NOMO-1 treated with dmso at 0.1 percent for 144 hours (cell line): ENCODE data around the gene FBXL14.
"Not testable (repeated sequence)": the region's sequence is repeated elsewhere in the genome, so short reads cannot be mapped to it uniquely, and the experiment has no call there.

Experiments used
- DNase-seq: peaks from one replicate; lab custom pipeline; 2025; ENCODE audit not compliant: unreplicated experiment; lab: John Stamatoyannopoulos, UW

FBXL14 gene

DNA sequence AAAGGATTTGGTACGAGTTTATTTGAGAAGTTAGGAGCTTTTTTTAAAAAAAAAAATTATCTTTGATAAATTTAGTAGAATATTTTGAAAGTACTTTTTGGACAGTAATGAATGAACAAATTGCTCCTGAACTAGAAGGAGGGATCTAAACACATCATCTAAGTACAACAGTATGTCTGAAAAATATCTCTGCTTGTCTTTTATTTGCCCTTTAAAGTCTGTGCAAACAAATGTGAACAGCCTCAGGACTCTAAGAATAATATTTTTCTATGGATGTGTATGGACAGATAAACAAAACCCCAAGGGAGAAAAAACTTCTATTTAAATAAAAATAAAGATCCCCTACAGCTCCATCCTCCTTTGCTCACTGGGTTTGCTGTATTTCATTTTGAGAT, 19.5 kb downstream of the FBXL14 start:
- no peak for DNase-seq

DNA sequence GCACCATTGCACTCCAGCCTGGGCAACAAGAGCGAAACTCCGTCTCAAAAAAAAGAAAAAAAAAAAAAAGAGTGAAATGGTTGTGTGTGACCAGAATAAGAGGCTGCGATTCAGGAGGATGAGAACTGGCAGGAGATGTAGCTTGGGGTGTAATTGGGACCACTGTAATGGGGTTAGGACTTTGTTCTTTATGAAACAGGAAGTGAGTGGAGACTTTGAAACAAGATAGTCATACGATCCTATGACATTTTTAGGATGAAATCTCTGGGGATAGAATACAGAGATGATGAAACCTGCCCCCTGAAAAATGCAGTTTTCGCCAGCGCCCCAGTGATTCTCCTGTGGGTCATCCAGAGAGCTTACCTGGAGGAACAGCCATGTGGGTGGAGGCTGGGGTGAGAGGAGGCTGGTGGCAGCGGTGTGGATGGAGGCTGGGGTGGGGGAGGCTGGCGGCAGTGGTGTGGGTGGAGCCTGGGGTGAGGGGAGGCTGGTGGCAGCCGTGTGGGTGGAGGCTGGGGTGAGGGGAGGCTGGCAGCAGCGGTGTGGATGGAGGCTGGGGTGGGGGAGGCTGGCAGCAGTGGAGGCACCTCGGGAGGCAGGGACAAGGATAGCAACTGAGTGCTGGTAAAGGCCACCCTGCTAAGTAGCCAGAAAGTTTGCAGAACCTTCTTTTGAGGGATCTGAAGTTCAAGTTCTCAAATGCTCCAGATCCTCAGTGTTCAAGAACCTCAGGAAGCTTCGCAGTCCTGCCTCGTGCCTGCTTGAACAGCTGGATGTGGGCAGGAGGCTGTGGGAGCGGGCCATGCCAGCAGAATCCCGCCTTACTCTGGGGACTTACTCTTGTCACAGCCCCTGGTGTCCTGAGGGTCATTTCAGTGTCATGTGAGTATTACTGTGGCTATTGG, 20.2 kb downstream of the FBXL14 start:
- no peak for DNase-seq

DNA sequence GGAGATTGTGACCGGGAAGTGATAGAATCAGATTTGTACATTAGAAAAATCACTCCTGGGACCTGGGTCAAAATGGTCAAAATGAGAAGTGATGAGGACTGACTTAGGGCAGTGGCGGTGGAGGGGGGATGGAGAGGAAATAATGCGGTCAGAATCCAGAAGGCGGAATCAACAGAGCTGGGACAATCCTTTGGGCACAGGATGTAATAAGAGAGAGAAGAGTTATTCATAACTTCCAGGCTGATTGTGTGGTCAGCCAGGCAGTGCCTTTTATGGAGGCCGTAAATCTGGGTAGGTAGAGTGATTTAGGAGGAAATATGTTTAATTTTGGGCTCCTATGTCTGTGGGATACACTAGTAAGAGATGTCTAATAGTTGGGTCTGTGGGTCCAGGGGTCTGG, 21.6 kb downstream of the FBXL14 start:
- DNase-seq = no peak

DNA sequence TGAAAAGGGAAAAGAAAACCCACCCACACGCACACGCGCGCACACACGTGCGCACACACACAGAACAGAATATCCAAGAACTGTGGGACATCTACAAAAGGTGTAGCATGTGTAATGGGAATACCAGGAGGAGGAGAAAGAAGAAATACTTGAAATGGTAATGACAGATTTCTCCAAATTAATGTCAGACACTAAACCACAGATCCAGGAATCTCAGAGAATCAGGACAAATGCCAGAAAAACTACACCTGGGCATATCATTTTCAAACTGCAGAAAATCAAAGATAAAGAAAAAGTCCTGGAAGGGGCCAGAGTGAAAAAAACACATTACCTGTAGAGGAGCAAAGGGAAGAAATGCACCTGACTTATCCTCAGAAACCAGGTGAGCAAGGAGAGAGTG, 26.5 kb downstream of the FBXL14 start:
- no peak for DNase-seq

DNA sequence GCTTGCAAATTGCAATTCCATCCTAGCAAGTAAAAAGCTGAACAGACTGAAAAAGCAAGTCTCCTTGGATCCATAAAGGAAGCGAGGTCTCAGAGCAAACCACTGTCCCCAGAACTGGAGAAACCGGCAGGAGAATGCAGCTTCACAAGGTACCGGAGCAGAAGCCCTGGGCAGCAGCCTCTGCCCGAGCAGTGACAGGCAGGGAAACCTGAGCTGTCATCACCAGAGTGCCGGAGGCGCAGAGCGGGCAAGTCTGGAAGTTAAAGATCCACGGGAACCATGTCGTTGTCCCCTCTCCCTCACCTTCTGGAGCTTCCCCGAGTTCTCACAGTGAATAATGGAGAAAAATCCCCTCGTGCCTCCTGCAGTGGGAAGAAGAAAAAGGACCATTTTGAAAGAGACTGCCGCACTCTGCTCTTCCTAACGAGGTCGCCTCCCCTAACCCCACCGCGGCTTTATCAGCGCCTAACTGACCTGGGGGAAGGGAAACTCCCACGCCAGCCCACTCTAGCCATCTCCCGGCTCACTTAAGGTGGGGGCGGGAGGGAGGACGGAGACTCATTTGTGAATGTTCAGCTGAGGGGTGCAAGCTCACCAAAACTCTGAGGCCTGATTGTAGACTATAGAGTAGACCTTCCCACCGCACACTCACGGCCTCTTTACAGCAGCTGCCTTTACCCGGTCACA, 27.8 kb downstream of the FBXL14 start:
- DNase-seq = no peak

DNA sequence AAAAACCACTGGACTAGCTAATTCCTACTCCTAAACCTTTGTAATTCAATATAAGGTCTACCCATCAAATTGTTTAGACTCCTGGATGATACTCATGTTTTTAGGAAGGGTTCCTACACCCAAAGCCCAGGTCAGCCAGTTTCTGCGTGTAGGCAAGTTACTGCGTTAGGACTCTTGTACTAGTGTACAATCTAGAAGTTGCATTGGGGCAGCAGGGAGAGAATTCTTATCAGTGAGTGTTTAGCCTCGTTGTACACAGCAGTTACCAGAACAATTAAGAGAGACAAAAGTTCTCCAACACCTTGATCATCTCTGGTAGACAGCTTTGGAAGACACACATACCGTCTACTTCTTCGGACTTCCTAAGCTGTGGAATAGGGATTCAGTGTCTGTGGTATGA, 29.2 kb downstream of the FBXL14 start:
- DNase-seq = no peak

DNA sequence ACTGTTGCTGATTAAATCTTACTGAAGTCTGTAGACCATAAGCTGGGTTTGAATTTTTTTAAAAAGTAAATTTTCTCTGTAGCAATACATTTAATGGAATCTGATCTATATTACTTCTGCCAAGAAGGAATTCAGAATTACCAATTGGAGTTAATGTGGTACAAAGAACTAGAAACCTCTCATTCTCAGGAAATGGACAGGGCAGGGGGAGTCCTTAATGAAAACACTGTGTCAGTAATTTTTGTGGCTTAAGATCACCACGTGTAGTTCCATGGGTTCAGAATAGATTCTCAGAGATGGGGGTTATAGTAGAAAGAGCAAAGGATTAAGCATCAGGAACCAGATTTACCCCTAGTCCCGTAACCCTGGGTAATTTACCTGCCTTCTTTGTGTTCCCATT, 30.3 kb downstream of the FBXL14 start:
- DNase-seq = no peak

DNA sequence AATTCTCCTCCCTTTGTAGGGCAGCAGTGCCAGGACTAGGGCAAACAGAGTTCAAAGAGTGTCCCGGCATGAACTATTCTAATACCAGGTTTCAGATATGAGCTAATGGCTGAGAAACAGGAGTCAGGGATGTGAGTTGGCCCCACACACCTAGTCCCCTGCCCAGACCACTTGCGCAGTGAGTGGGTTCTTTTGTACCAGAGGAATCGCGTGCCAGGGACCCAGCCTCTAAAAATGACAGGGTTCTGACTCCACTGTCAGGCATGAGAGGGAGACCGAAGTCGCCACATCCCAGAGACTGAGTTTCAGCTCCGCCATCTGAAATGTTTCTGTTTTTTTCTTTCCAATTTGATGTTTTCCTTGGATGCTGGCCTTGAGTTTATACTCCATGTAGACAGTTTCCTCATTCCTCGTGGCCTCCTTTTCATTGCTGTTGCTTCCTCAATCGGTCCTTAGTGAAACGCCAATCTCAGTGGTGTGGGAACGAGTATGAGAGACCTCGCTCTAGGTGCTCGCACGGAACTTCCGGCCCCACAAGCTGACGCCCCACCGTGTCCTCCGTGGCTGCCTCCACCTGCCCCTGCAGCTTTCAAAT, 31.5 kb downstream of the FBXL14 start:
- DNase-seq = no peak

DNA sequence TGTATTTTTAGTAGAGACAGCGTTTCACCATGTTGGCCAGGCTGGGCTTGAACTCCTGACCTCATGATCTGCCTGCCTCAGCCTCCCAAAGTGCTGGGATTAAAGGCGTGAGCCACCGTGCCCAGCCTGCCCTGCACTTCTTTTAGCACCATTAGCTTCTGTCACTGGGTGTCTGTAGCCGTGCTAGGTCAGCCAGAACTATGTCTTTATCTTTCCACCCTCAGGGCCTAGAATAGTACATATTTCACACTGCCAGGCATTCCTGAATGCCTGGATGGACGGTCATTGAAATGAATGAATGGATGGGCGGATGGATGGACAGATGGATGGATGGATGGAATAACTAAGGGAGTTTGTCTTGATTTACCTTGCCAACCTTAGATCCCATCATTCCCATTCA, 33.7 kb downstream of the FBXL14 start:
- no peak for DNase-seq

DNA sequence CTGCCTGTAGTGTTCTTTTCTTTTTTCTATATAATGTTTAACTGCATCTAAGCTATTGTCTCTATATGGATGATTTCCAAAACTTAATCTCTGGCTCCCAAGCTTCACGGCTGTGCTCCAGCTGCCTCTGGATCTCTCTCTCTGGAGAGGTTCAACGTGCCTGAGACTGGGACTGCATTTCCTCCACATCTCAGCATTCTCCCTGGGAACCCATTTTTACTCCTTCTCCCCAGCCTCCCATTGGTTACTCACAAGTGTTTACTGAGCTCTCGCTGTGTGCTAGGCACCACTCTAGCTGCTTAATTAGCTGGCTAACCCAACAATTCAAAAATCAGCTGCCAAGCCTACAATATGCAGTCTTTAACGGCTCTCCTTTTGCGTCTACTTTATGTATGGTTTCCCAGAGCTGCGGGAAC, 34.7 kb downstream of the FBXL14 start:
- no peak for DNase-seq

DNA sequence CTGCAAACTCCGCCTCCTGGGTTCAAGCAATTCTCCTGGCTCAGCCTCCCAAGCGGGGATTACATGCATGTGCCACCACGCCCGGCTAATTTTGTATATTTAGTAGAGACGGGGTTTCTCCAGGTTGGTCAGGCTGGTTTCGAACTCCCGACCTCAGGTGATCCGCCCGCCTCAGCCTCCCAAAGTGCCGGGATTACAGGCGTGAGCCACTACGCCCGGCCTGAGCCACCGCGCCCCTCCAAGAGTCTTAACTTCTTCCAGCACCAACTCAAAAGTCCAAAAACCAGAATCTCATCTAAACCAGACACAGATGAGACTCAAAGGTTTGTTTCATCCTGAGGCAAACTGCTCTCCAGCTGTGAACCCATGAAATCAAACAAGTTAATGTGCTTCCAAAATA, 36.3 kb downstream of the FBXL14 start:
- DNase-seq = not testable (repeated sequence)

DNA sequence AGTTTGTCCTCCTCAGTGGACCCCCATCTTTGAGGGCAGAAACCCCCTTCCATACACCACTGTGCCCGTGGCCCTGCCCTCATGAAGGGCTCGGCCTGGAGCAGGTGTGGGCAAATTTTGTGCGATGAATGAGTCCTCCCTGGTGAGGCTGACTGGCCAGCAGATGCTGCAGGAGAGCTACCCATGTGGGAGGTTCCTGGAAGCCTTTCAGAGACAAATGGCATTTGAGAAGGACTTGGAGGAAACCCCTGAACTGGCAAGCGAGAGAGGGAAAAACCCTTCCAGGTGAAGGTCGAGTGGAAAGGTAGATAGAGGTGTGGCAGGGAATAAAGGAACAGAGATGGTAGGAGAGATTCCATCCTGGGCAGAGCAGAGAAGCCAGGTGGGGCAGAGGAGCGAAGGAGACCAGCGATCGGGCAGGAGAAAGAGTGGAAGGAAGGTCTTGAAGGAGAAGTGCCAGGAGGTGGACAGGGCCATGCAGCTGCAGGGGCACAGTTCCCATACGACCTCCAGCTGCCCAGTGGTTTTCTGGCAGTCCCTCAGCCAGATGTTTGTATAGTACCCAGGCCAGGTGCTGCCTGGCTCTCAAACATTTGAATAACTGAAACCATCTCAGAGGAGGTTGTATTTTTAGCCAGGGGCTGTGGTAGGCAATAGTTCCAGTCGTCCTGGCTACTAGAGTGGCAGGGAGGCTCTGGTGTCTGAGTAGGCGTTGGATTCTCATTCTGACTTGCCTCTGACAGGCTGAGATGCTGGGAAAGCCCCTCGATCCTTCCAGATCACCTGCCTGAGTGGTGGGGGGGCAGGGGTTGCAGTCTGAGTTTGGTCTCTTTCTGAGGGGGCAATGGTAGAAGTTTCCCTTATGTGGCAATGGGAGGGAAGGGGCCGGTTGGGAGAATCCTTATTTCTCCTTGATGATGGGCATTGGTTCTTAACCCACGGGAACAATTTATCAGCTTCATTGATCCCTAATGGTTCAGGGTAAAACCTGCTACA, 40.1 kb downstream of the FBXL14 start:
- no peak for DNase-seq

DNA sequence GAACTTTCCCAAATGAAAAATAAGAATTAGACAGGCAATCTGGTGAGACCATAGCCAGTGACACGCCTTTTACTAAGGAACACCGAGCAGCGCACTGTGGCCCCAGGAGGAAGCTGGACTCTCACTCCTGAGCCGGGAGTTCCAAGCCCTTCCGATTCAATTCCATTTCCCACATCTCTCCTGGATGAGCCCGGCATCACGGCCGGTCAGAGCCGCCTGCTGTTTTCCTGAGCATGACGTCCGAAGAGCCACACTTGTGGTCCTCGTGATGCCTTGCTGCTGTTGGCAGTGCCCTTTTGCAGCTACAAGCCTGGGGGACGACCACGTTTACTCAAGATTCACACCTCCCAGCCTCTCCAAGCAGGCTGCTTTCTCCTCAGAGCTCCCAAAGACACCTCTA, 40.8 kb downstream of the FBXL14 start:
- DNase-seq = no peak

DNA sequence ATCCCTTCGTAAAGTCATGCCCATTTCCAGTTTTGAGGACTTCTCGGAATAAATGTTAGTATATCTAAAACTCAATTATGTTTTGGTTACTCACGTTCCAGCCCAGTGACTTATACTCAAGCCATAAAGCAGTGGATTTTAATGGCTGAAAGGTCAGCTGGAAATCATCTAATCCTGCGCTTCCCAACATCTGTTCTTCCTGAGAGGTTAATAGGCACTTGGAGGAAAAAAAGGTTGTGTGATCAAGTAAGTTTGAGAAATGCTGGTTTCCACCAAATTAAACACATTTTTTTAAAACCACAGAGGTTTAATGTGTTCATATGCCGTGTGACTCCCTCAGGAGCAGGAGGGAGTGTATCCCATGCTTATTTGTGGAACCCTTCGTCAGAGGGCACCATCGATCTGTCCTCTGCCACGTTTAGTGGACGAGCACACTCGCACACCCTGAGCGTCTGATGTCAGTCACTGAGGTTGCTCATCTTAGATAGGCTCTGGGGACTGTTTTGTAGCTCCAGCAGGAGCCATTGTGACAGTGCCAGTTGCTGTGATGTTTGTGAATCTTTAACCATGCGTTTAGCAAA, 41.4 kb downstream of the FBXL14 start:
- DNase-seq = no peak

DNA sequence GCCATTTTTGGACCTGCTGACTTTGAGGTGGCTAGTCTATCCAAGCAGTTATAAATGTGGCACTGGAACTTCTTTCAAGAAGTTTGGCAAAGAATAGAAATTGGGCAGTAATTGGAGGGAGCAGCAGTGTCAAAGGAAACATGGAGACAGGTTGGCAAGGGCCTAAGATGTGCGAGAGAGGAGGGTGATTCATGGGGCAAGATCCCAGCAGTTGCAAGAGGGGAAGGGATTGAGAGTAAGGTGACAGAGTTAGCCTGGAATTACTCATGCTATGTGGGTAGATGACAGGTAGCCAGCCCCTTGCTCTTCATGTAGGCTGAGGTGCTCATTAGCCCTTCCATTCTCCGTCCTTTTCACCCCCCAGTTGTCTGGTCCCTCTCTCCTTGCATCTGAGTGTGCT, 42.2 kb downstream of the FBXL14 start:
- no peak for DNase-seq

DNA sequence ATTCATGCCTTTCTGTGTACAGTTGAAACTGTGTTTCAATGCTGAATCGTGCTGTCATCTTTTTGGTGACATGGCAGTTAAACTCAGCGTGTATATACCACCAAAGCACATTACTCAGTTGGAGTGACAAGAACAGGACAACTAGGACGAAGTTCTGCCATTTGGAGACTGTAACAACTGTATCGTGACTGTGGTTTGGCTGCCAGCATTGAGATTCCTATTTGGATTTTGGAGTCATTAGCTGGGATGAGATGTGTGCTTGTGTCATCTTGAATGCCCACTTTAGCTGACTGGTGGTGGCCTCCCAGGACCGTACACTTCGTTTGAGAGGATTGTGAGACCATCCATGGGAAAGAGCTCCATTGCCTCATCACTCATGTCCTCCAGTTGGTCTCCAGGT, 42.9 kb downstream of the FBXL14 start:
- DNase-seq = no peak

DNA sequence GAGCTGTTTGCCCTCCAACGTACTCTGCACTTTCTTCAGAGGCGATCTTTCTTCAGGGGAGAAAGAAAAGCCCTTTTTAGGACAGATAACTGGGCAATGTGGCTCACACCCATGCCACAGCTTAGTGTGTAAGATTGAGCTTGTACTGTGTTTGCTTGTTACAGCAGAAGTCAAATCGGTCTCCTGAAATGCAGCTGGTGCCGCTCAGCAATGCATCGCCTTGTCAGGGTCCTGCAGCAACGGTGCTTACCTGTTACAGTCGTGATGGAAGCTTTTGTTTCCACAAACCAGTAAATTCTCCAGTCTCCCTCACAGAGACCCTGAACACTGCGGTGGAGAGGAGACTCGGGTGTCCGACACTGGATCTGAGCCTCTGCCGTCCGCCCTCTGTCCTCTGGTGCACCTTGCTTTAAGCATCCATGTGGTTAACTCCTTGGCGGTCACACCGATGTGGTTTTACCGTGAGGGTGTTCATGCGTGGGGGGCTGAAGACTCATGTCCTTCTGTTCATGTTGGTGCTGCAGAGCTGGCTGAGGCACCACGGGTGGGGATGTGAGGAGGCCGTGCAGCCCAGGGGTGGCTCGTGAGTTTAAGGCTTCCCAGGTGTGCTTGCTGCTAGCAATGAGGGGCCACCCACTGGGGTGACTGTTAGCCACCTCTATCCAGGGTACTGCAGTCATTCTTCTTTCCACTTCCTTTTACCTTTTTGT, 47.3 kb downstream of the FBXL14 start:
- no peak for DNase-seq

DNA sequence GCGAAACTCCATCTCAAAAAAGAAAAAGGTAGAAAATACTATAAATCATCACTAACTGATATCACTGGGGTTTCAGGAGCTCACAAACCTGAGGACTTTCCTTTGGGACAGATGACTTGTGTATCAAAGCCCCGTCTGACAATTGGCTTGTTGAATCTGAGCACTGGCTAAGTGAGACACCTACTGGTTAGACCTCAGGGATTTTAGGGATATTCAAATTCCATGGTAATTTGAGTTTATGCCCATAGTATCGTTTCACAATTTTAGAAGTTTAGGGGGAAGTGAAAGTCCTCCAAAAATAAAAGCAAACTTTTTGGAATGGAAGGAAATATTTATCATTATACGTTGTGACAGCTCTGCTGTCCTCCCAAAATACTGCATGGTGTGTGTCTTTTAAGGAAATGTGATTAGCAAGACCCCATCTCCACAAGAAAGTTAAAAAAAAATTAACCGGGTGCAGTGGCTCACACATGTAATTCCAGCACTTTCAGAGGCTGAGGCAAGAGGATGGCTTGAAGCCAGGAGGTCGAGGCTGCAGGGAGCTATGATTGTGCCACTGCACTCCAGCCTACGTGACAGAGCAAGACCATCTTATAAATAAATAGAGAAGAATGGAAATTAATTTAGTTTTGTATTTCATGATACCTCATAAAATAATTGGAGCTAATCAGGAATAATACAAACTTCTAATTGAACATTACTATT, 49.2 kb downstream of the FBXL14 start:
- DNase-seq = peak; percentile 60

DNA sequence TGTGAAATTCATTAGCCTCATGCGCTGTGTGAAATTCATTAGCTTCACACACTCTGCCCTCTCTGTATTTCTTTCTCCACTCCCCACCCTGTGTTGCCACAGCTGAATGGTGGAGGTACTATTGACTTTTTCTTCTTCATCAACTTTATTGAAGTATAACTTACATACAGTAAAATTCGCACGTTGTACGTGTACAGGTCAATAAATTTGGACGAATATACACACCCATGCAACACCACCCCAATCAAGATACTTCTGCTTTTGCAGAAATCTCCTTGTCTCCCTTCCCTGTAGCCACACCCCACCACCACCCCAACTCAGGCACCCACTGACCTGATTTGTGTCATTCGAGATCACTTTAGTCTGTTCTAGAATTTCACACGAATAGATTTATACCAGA, 51.8 kb downstream of the FBXL14 start:
- DNase-seq = no peak
